22Rv1 (cell line): ENCODE measurements around the gene EYS.

Experiments
- H3K27ac ChIP-seq: fragments of 450-650 bp; 2 replicates; pipeline ENCODE4 v1.5.1; 2017
- CTCF ChIP-seq: fragments of 450-650 bp; IDR thresholded peaks from 2 replicates; pipeline ENCODE4 v1.5.1; 2017; ENCODE audit warnings: mild to moderate bottlenecking
- ZFX ChIP-seq: fragments of 450-650 bp; IDR thresholded peaks from 2 replicates; pipeline ENCODE4 v1.6.1; 2017; ENCODE audit warnings: antibody characterized with exemption, borderline replicate concordance

The EYS gene

GRCh38 chr6:63690221-63690620 is 2016.8 kb downstream of the EYS start:
- TF ChIP-seq ZFX (no peak), CTCF (no peak)
- no peak overlapping the region for H3K27ac ChIP-seq

- no peak overlapping the region for H3K27ac ChIP-seq
Measured at GRCh38 chr6:63689421-63689820, 2017.6 kb downstream of the EYS start.

GRCh38 chr6:63685446-63686379 is 2021.3 kb downstream of the EYS start:
- no peak for TF ChIP-seq CTCF
- no peak for TF ChIP-seq ZFX

More at GRCh38 chr6:63689421-63689820, 2017.6 kb downstream of the EYS start:
- no peak for TF ChIP-seq ZFX
- TF ChIP-seq CTCF = no peak

GRCh38 chr6:63683071-63683603 is 2023.9 kb downstream of the EYS start:
- H3K27ac ChIP-seq = no peak overlapping the region
- no peak for TF ChIP-seq CTCF
- TF ChIP-seq ZFX = no peak

More at GRCh38 chr6:63685446-63686379, 2021.3 kb downstream of the EYS start:
- H3K27ac ChIP-seq = no peak overlapping the region

DNA sequence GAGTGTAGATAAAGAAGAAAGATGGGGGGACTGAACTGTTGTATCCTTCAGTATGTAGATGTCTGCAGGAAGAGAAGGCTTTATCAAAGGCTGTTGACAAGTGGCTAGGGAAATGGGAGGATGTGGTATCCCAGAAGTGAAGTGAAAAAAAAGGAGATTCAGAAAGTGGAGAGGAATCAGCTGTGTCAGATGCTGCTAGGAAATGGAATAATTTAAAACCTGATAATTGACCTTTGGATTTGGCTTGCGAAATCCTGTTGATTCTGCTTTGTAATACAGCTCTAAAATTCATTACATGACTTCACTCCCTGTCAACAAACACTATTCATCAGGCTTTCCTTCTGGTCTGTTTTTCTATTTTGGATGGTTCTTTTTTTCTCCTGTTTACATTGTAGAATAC is 2029.7 kb downstream of the EYS start:
- H3K27ac ChIP-seq = no peak overlapping the region
- no peak for TF ChIP-seq CTCF
- TF ChIP-seq ZFX = no peak

DNA sequence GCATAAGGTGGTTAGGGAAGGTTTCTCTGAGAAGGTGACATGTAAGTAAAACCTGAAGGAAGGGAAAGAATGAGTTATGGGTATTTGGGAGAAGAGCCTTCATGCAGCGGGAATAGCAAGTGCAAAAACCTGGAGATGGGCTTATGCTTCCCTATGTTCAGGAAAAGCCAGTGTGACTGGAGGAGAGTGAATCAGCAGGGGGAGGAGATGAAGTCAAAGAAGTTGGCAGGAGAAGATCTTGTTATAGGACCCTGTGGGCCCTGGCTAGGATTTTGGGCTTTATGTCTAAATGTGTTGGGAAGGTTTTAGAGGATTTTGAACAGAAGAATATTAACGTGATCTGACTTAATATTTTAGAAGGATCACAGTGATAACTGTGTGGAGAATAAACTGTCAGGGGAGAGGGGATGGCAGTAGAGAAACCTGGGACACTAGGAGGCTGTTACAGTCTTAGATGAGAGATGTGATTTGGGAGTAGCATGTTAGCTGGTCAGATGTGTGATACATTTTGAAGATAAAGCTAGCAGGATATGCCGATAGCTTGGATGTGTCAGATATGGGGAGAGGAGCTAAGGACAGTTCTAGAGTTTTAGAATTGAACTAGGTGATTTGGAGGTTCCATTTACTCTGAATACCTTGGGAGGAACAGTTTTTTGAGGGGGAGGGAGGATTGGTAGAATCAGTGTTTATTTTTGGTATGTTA is 2030.5 kb downstream of the EYS start:
- no peak for TF ChIP-seq CTCF
- no peak for TF ChIP-seq ZFX
- no peak overlapping the region for H3K27ac ChIP-seq
